KMS-11 (cell line): ENCODE results near the gene GOLGA8N.
"Not testable (repeated sequence)": the region's sequence is repeated elsewhere in the genome, so short reads cannot be mapped to it uniquely, and the experiment has no call there.

Experiments
- H2AFZ ChIP-seq: fragments of 200-600 bp; sonication (generic); 2 replicates; pipeline ENCODE4 v1.6.1; 2016; ENCODE audit warnings: antibody characterized with exemption, mixed run types, low read depth
- H3K27ac ChIP-seq: fragments of 200-600 bp; sonication (generic); 2 replicates; pipeline ENCODE4 v1.6.1; 2016; ENCODE audit warnings: mild to moderate bottlenecking, mixed run types
- H3K27me3 ChIP-seq: fragments of 200-600 bp; sonication (generic); 2 replicates; pipeline ENCODE4 v1.6.1; 2017; ENCODE audit warnings: mild to moderate bottlenecking, low read depth, mixed run types, moderate library complexity; ENCODE audit not compliant: insufficient read depth
- H3K36me3 ChIP-seq: fragments of 200-600 bp; sonication (generic); 2 replicates; pipeline ENCODE4 v1.6.1; 2017; ENCODE audit warnings: mild to moderate bottlenecking, mixed run types; ENCODE audit not compliant: insufficient read depth
- H3K4me1 ChIP-seq: fragments of 200-600 bp; sonication (generic); 2 replicates; pipeline ENCODE4 v1.6.1; 2016; ENCODE audit warnings: mild to moderate bottlenecking, low read depth, mixed run types; ENCODE audit not compliant: poor library complexity, severe bottlenecking
- H3K4me2 ChIP-seq: fragments of 200-600 bp; sonication (generic); 2 replicates; pipeline ENCODE4 v1.7.0; 2016; ENCODE audit warnings: mild to moderate bottlenecking, mixed run types
- H3K4me3 ChIP-seq: fragments of 200-600 bp; sonication (generic); IDR thresholded peaks from 2 replicates; pipeline ENCODE4 v1.6.1; 2017; ENCODE audit warnings: low read depth, low read length, mixed read lengths; ENCODE audit not compliant: insufficient read depth
- H3K79me2 ChIP-seq: fragments of 200-600 bp; sonication (generic); 2 replicates; pipeline ENCODE4 v1.6.1; 2016; ENCODE audit warnings: low read depth, mixed run types; ENCODE audit not compliant: insufficient read depth
- H3K9ac ChIP-seq: fragments of 200-600 bp; sonication (generic); 2 replicates; pipeline ENCODE4 v1.6.1; 2016; ENCODE audit warnings: mild to moderate bottlenecking, mixed run types
- H4K20me1 ChIP-seq: fragments of 200-600 bp; sonication (generic); 2 replicates; pipeline ENCODE4 v1.6.1; 2016; ENCODE audit warnings: mild to moderate bottlenecking, mixed run types; ENCODE audit not compliant: insufficient read depth

The GOLGA8N gene

DNA sequence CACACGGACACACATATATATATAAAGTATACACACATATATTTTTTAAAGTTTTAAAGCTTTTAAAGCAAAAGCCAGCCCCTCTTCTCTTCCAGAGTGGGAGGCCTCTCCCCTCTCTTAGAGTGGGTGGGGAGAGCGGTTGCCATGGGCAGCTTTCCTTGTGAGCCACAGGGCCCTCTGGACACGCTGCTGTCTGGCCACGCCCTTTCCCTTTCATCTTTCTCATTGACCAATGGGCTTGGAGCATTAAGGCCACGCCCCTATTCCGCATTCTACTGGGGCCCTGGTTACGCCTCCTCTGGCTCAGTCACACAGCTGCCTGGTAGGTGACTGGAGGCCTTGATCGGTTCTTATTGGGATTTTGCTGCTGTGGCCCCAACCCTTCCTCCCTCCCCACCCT is at the start of gene GOLGA8N:
Gene GOLGA8N (plus strand): TSS at position 306 of the 400 bp plus-strand sequence.
- not testable (repeated sequence) for H3K27me3 ChIP-seq, H3K4me2 ChIP-seq

GRCh38 chr15:32543456-32543855 is 49.8 kb upstream of the GOLGA8N start:
- not testable (repeated sequence) for H3K4me2 ChIP-seq, H3K4me1 ChIP-seq, H3K9ac ChIP-seq, H2AFZ ChIP-seq, H3K36me3 ChIP-seq, H4K20me1 ChIP-seq, H3K27me3 ChIP-seq, H3K27ac ChIP-seq, H3K79me2 ChIP-seq, H3K4me3 ChIP-seq

More for the DNA sequence above, at the start of gene GOLGA8N:
- not testable (repeated sequence) for H3K27ac ChIP-seq, H3K9ac ChIP-seq, H3K4me3 ChIP-seq, H4K20me1 ChIP-seq, H3K79me2 ChIP-seq, H2AFZ ChIP-seq, H3K4me1 ChIP-seq, H3K36me3 ChIP-seq

DNA sequence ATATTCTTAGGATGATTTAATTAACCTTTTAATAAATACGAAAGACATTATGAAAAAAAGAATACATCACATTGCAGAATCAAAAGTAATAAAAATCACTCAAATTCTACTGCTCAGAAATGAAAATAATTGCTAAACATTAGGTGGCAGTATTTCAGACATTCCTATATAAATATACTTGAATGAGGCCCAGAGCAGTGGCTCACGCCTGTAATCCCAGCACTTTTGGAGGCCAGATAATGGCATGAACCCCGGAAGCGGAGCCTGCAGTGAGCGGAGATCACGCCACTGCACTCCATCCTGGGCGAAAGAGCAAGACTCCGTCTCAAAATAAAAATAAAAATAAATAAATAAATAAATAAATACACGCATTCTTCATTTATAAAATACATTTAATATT is 48.1 kb upstream of the GOLGA8N start:
- H3K79me2 ChIP-seq, H4K20me1 ChIP-seq, H3K4me1 ChIP-seq, H3K9ac ChIP-seq, H3K4me2 ChIP-seq, H3K4me3 ChIP-seq, H2AFZ ChIP-seq, H3K27me3 ChIP-seq, H3K27ac ChIP-seq, H3K36me3 ChIP-seq: not testable (repeated sequence)

GRCh38 chr15:32554587-32554986 is 38.7 kb upstream of the GOLGA8N start:
- H3K9ac ChIP-seq, H3K4me1 ChIP-seq: not testable (repeated sequence)

DNA sequence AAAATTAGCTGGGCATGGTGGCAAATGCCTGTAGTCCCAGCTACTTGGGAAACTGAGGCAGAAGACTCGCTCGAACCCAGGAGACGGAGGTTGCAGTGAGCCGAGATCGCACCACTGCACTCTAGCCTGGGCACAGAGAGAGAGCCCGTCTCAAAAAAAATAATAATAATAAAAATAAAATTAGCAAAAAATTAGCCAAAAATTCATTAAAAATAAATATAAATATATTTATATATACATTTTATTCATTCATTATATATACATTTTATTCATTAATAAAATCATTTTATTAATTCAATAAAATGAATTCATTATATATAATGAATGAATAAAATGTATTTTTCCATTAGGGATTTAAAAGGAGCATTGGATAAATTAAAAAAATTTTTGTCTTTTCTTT is 31.1 kb upstream of the GOLGA8N start:
- not testable (repeated sequence) for H3K4me1 ChIP-seq, H3K27ac ChIP-seq, H3K36me3 ChIP-seq, H3K4me2 ChIP-seq, H3K9ac ChIP-seq, H2AFZ ChIP-seq, H3K79me2 ChIP-seq, H3K27me3 ChIP-seq, H3K4me3 ChIP-seq, H4K20me1 ChIP-seq

More at GRCh38 chr15:32554587-32554986, 38.7 kb upstream of the GOLGA8N start:
- not testable (repeated sequence) for H4K20me1 ChIP-seq, H3K79me2 ChIP-seq, H3K36me3 ChIP-seq, H3K27me3 ChIP-seq, H2AFZ ChIP-seq, H3K27ac ChIP-seq, H3K4me2 ChIP-seq, H3K4me3 ChIP-seq

DNA sequence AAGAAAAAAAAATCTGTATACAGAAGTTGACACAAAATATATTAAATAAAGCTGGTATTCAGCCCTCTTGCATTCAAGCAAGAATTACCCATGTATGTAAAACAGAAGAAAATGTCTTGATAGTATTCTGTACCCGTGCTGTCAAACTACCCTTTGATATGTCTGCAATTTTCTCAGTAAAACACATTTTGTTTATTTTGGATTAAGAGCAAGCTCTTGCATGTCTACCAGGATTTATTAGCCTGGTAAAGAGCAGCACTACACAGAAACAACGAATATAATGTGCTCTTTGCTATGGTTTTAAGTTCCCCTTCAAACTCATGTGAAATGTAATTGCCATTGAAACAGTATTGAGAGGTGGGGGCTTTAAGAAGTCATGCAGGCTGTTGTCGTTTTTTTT is 24.3 kb upstream of the GOLGA8N start:
- not testable (repeated sequence) for H3K36me3 ChIP-seq, H2AFZ ChIP-seq, H3K4me2 ChIP-seq, H3K79me2 ChIP-seq, H3K27me3 ChIP-seq, H3K4me3 ChIP-seq, H3K27ac ChIP-seq, H3K9ac ChIP-seq, H4K20me1 ChIP-seq, H3K4me1 ChIP-seq

GRCh38 chr15:32578482-32578881 is 14.8 kb upstream of the GOLGA8N start:
- not testable (repeated sequence) for H3K27ac ChIP-seq, H3K4me3 ChIP-seq, H3K36me3 ChIP-seq, H3K79me2 ChIP-seq, H3K27me3 ChIP-seq, H2AFZ ChIP-seq, H3K4me2 ChIP-seq, H4K20me1 ChIP-seq, H3K4me1 ChIP-seq, H3K9ac ChIP-seq

DNA sequence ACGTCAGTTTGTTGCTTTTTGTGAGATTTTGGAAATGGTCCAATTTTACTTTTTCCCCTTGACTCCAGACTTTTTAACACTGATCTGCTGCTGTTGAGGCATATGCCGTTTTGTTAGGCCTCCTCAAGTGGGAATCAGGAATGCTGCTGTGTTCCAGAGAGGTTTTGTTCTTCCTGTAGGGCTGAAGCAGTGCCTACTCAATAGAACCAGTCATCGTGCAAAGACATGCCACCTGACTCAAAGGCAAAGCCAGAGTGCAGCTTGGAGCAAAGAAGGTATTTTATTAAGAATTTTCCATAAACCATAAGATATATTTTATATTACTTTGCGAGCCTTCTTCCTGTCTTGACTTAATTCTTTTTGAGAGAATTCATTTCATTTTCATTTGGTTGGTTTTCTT is 7.4 kb upstream of the GOLGA8N start:
- H3K4me2 ChIP-seq, H3K9ac ChIP-seq, H3K4me3 ChIP-seq, H3K27me3 ChIP-seq, H3K4me1 ChIP-seq, H4K20me1 ChIP-seq, H3K79me2 ChIP-seq, H3K27ac ChIP-seq, H2AFZ ChIP-seq, H3K36me3 ChIP-seq: not testable (repeated sequence)

GRCh38 chr15:32609518-32609917 is 16.3 kb downstream of the GOLGA8N start:
- H3K27me3 ChIP-seq, H3K4me2 ChIP-seq, H3K4me3 ChIP-seq, H3K27ac ChIP-seq, H3K9ac ChIP-seq, H2AFZ ChIP-seq, H4K20me1 ChIP-seq, H3K36me3 ChIP-seq, H3K79me2 ChIP-seq, H3K4me1 ChIP-seq: not testable (repeated sequence)

DNA sequence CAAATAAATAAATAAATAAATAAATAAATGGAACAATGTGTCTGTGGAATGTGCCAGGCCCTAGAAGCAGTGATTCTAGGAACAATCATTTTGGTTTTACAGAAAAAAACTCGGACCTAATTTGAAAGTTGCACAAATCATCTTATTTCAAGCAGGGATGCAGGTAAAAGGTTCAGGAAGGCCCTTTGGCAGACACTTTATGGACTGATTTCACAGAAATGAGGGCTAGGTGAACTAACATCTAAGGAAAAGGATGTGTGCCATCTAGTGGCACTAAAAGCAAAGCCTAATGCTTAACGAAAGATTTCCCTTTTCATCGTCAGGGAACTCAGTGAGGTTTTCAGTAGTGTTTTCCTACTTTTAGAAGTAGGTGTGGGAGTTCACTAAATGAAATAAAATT is 17.5 kb downstream of the GOLGA8N start:
- H3K4me1 ChIP-seq, H3K27me3 ChIP-seq, H3K4me3 ChIP-seq, H3K79me2 ChIP-seq, H3K9ac ChIP-seq, H3K36me3 ChIP-seq, H3K4me2 ChIP-seq, H2AFZ ChIP-seq, H4K20me1 ChIP-seq, H3K27ac ChIP-seq: not testable (repeated sequence)

- Histone ChIP-seq H3K4me1 (peaks cover 20% of the 10 kb centered on the region), H3K79me2 (peaks cover 40% of the 10 kb centered on the region), H2AFZ (peak overlapping the region; percentile 48; the same call in 1 of the 2 replicates), H3K9ac (peak overlapping the region; percentile 82; the same call in 1 of the 2 replicates), H3K27ac (peak overlapping the region; percentile 85; the same call in 1 of the 2 replicates)
- not testable (repeated sequence) for H3K4me3 ChIP-seq, H3K4me2 ChIP-seq, H3K27me3 ChIP-seq, H4K20me1 ChIP-seq, H3K36me3 ChIP-seq
These were observed 21.4 kb downstream of the GOLGA8N start for GRCh38 chr15:32614712-32615050.
